ENCODE measurements around the gene UBE2V1. TPM values are rescaled to one million over a fixed set of nuclear protein-coding genes. Genes with fewer than 3 reads are reported as not detected.
A peak's percentile ranks its signal among the peaks of the same experiment; 100 is the strongest.

UBE2V1 gene
- total and polyA plus RNA-seq, 12 donors = 61.9 to 113 (median 88.6) TPM

DNA sequence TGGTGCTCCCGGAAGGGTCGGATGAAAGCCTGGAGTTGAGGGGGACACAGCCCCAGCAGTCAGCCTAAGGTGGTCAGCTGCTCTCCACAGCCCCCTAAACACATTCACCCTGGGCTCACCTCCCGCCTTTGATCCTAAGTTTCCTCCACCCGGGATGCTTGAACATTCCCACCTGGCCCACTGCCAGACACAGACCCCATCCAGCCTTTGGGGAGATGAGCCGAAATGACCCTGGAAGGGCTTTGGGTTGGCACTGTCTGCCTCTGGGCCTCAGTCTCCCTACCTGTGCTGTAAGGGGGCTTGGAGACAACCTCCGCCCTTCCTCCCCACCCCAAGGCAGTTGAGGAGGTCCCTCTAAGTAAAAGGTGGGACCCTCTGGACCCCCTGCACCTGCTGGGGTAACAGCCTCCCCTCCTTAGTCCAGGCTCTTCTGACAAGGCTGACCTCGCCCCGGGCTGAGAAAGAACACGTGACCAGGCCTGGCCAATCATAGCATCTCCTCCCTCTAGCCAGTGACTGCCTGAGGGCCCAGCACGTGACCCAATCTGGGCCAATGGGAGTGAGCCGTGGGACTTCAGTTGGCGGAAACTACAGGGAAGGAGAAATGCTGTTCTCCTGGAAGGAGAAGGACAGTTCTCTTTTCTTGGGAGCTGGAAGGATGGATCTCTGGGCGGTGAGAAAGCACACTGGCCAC is 16.9 kb upstream of the UBE2V1 start:
- Histone ChIP-seq H3K4me3 (no peak overlapping the region), H3K36me3 (peaks cover 0 to 98% (median 38%) of the 10 kb centered on the region in 9 donors), H3K9me3 (no peaks in the 10 kb centered on the region), H3K27me3 (no peaks in the 10 kb centered on the region), H3K4me1 (peaks cover 0 to 38% (median 23%) of the 10 kb centered on the region in 9 donors), H3K27ac (peak overlapping the region in 2 of 10 donors; percentile 35 to 70)
- TF ChIP-seq, protein P1, sequence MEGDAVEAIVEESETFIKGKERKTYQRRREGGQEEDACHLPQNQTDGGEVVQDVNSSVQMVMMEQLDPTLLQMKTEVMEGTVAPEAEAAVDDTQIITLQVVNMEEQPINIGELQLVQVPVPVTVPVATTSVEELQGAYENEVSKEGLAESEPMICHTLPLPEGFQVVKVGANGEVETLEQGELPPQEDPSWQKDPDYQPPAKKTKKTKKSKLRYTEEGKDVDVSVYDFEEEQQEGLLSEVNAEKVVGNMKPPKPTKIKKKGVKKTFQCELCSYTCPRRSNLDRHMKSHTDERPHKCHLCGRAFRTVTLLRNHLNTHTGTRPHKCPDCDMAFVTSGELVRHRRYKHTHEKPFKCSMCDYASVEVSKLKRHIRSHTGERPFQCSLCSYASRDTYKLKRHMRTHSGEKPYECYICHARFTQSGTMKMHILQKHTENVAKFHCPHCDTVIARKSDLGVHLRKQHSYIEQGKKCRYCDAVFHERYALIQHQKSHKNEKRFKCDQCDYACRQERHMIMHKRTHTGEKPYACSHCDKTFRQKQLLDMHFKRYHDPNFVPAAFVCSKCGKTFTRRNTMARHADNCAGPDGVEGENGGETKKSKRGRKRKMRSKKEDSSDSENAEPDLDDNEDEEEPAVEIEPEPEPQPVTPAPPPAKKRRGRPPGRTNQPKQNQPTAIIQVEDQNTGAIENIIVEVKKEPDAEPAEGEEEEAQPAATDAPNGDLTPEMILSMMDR (IDR thresholded peaks at IDR 0.05) = no peak
- 92 to 93% methylated on average over 13 of the region's 13 CpGs for WGBS, 2 donors
- intact Hi-C loops (cut with DNase I) = loop anchor here in 1 of 10 donors (5.0 kb wide), 1 partner anchor 37 kb away; no protein-coding TSS in a partner anchor
- ATAC-seq (peak in 1 of 8 donors; percentile 11), DNase-seq (no peak)

DNA sequence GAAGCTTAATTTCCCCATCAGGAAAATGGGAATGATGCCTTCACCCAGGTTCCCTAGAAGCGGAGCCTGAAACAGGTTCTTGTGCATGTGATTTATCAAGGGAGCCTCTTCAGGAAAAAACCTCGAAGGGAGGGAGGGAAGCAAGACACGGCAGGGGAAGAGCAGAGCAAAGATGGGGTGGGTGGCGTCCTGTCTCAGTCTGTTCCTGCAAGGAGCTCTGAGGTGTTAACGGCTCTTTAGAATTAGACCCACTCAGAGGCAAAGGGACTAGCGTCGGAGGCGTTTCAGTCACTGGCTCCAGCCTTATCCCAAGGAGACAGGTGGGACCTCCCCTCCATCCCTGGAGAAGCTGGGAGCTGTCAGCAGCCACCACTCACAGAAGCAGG is 15.6 kb upstream of the UBE2V1 start:
- no peaks in the 10 kb centered on the region for H3K9me3 ChIP-seq
- ATAC-seq (no peak), DNase-seq (no peak)
- WGBS, 2 donors = 89 to 92% methylated on average over 8 of the region's 8 CpGs
- H3K27me3 ChIP-seq = no peaks in the 10 kb centered on the region
- intact Hi-C loops (cut with DNase I) = loop anchor here in 1 of 10 donors (5.0 kb wide), 1 partner anchor 39 kb away; no protein-coding TSS in a partner anchor
- H3K36me3 ChIP-seq = peaks cover 0 to 98% (median 47%) of the 10 kb centered on the region in 9 donors
- no peak overlapping the region for H3K4me3 ChIP-seq
- TF ChIP-seq, protein P1 (IDR thresholded peaks at IDR 0.05) = no peak
- peak overlapping the region in 1 of 10 donors; percentile 35 for H3K27ac ChIP-seq
- peaks cover 0 to 33% (median 16%) of the 10 kb centered on the region in 9 donors for H3K4me1 ChIP-seq

DNA sequence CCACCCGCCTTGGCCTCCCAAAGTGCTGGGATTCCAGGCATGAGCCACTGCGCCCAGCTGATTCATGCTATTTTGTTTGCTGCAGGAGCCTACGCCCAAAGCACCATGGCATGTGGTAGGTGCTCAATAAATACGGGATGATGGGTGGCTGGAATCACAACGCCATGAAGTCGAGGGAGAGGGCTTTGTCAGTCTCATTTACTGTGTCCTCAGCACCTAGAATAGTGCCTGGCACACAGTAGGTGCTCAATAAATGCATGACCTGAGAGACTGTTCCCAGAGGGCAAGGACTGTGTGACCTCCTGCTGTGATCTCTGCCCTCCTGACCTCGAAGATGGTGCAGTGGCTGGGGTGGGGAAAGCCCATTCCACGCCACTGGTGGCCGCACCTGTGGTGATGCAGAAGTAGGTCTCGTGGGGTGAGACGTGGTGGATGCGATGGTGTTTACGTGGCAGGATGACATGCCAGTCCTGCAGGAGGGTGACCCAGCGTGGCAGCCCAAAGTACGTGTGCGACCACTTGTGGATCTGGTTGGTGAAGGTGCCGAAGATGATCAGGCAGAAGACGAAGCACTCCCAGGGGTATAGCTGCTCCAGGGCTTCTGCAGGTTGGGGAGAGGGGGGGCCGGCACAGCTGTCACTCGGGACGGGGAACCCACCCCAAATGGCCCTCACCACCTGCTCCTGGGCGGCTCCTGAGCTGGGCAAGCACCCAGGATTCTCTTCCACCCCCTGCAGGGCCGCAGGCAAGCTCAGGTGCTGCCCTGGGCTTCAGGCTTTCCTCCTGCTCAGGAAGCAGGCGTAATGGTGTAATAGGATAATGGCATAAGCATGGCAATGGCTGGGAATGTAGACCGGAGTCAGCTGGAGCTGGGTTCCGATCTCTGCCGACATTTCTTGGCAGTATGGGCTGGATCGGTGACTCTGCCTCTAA is 14.9 kb upstream of the UBE2V1 start:
- Histone ChIP-seq H3K9me3 (no peaks in the 10 kb centered on the region), H3K4me1 (peaks cover 0 to 26% (median 10%) of the 10 kb centered on the region in 9 donors), H3K27ac (no peak overlapping the region), H3K27me3 (no peaks in the 10 kb centered on the region), H3K4me3 (no peak overlapping the region), H3K36me3 (peaks cover 0 to 99% (median 52%) of the 10 kb centered on the region in 9 donors)
- TF ChIP-seq, protein P1 (IDR thresholded peaks at IDR 0.05) = no peak
- DNase-seq = no peak
- ATAC-seq = no peak
- WGBS, 2 donors = 94 to 95% methylated on average over 28 of the region's 28 CpGs
- intact Hi-C loops (cut with DNase I) = loop anchor here in 1 of 10 donors (5.0 kb wide), 1 partner anchor 39 kb away; no protein-coding TSS in a partner anchor

DNA sequence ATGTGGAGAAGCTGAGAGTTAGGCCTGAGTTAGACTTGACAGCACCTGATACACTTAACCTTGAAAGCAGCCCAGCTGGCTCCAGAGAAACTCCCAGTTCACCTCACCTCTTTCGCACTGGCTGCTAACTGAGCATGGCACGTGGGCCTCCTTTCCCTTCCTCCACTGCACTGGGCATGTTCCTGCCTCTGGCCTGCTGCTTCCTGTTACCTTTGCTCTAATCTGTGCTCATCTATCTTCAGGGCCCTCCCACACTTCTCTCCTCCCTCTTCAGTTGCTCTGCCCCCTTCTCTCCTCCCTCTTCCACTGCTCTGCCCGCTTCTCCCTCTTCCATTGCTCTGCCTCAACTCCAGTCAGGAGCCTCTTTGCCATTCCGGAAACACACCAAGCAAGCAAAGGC is 13.7 kb upstream of the UBE2V1 start:
- DNase-seq (no peak), ATAC-seq (peak in 1 of 8 donors; percentile 25)
- TF ChIP-seq, protein P1 (IDR thresholded peaks at IDR 0.05) = no peak
- H3K27me3 ChIP-seq = no peaks in the 10 kb centered on the region
- H3K4me3 ChIP-seq = no peak overlapping the region
- peaks cover 0 to 6% (median 0%) of the 10 kb centered on the region in 11 donors for H3K9me3 ChIP-seq
- intact Hi-C loops (cut with DNase I) = loop anchor here in 1 of 10 donors (5.0 kb wide), 1 partner anchor 41 kb away; no protein-coding TSS in a partner anchor
- peaks cover 0 to 89% (median 52%) of the 10 kb centered on the region in 9 donors for H3K36me3 ChIP-seq
- H3K4me1 ChIP-seq = peaks cover 0 to 19% (median 6%) of the 10 kb centered on the region in 9 donors
- WGBS, 2 donors = 78 to 88% methylated on average over 4 of the region's 4 CpGs
- H3K27ac ChIP-seq = peak overlapping the region in 2 of 10 donors; percentile 3 to 20

All from heart right ventricle (tissue), 16 donors.